NCI-H2029 (cell line): Measurements from ENCODE around the gene C19orf47.
A peak's percentile ranks its signal among the peaks of the same experiment; 100 is the strongest.

ENCODE experiments used
- DNase-seq: peaks from one replicate; lab custom pipeline; 2025; lab: John Stamatoyannopoulos, UW

The C19orf47 gene

DNA sequence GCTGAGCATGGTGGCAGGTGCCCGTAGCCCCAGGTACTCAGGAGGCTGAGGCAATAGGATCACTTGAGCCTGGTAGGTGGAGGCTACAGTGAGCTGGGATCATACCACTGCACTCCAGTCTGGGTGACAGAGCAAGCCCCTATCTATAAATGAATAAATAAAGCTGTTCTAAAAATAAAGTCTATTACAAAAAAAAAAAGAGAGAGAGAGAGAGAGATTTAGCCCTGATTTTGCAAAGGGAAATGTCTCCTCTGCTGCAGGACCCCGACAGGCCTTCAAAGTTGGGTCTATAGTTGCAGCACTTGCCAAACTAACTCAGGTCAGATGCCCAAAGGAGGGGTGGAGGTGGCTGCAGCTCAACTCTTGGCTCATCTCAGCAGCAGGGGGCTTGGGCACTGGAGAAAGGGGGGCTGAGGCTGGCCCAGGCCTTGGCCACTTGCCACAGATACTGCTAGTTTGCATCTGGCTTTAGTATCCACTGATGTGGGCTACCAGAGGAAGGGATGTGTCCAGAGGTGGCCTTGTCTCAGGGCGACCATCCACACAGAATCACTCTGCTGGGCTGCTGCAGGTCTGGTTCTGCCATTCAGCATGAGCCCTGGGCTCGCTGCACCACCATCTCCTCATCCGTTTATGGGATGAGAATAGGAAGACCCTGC, 32.3 kb downstream of the C19orf47 start:
- no peak for DNase-seq

DNA sequence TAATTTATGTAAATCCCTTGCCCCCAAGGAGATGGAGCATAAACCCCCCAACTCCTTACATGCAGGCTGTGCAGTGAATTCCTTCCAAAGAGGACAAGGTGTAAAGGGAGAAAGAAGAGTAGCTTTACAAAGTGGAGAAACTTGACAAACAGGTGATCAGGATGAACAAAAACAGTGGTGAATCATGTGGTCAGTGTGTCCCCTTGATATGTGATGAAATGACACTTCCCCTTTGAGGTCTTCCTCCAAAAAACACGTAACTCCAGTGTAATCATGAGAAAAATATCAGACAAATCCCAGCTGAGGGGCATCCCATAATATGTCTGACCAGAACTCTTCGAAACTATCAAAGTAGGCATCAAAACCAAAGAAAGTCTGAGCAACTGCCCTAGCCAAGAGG, 33.5 kb downstream of the C19orf47 start:
- DNase-seq: no peak

DNA sequence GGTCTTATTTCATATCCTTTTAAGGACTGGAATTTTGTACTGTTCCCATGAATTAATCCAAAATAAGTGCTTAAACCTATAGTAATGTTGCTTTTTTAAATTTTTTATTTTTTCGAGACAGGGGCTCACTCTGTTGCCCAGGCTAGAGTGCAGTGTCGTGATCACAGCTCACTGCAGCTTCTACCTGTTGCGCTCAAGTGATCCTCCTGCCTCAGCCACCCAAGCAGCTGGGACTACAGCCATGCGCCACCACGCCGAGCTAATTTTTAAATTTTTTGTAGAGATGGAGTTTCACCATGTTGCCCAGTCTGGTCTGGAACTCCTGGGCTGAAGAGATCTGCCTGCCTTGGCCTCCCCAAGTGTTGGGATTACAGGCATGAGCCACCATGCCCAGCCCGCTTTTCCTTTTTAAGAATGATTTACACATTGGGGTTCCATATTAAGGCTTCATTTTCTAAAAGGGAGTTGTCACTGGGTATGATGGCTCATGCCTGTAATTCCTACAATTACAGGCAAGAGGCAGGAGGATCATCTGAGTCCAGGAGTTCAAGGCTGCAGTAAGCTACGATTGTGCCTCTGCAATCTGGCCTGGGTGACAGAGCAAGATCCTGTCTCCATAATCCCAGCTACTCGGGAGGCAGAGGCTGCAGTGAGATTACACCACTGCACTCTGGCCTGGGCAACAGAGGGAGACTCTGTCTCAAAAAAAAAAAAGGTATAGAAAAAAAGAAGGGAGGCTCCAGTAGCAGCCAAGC, 34.8 kb downstream of the C19orf47 start:
- no peak for DNase-seq

DNA sequence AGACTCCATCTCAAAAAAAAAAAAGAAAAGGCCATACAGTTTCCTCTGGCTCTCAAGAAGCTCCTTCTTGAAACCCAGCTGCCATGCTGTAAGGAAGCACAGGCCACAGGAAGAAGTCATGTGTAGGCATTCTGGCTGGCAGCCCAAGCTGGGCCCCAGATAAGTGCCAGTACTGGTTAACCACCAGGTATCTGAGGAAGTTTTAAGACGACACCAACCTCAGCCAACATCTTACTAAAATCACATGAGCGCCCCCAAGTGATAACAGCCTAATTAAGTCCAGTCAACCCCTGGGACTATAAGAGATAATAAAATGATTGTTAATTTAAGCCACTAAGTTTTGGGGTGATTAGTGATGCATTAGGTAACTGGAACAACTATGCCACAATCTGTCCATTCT, 35.7 kb downstream of the C19orf47 start:
- DNase-seq: no peak

DNA sequence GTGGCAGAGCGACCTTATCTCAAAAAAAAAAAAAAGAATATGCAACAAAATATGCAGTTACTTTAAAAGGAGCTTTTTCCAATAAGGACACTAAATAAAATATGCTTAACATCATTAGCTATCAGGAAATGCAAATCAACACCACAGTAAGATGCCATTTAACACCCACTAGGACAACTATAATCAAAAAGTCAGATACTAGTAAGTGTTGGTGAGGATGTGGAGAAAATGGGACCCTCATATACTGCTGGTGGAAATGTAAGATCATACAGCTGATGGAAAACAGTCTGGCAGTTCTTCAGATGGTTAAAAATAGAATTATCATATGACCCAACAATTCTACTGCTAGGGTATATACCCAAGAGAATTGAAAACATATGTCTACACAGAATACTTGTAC, 38.5 kb downstream of the C19orf47 start:
- DNase-seq: no peak

DNA sequence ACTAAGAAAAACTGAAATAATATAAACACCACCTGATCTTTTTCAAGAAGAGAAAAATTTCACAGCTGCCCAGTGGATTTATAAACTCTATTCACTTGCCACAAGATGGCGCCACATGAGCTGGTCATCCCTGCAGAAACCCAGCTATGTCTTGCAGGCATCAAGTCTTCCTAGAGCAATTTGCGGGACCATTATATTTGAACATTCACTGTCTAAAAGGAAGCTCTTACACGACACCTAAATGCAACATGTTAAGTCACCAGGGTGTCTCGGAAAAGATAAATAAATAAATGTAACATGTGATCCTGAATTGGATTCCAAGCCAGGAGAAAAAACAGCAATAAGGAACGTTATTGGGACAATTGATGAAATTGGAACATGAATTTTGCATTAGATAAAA, 42.8 kb downstream of the C19orf47 start:
- DNase-seq: peak; percentile 68

DNA sequence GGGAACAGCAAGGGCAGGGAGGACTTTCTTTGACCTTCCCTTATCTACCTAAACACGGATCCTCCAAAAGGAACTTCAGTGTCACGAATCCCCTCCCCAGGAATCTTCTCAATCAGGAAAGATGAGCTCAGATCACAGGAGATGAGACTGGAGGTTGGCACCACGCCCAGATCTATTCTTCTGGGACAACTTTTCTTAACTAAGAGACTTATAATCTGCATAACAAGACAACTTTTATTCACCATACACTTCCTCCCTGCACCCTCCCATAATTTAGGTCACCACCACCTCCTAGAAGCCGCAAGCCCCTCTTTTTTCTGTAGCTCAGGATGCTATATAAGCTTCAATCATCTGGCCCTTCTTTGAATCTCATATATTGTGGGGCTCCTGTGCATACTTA, 43.9 kb downstream of the C19orf47 start:
- no peak for DNase-seq

DNA sequence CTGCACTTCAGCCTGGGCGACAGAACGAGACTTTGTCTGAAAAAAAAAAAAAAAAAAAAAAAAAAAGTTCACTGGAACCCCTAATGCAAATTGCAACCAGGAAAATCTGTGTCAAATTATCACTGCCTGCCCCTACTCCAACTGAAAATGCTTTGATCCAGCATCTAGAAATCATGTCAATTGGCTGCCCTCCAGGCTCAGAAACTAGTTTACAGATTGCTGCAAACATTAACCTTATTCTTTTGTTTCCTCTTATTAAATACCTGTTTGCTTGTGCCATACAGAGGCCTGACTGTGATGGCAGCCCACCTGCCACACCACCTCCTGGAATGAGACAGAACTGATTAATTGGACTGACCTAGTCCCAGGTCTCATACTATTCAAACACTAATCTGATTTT, 44.4 kb downstream of the C19orf47 start:
- DNase-seq: no peak

DNA sequence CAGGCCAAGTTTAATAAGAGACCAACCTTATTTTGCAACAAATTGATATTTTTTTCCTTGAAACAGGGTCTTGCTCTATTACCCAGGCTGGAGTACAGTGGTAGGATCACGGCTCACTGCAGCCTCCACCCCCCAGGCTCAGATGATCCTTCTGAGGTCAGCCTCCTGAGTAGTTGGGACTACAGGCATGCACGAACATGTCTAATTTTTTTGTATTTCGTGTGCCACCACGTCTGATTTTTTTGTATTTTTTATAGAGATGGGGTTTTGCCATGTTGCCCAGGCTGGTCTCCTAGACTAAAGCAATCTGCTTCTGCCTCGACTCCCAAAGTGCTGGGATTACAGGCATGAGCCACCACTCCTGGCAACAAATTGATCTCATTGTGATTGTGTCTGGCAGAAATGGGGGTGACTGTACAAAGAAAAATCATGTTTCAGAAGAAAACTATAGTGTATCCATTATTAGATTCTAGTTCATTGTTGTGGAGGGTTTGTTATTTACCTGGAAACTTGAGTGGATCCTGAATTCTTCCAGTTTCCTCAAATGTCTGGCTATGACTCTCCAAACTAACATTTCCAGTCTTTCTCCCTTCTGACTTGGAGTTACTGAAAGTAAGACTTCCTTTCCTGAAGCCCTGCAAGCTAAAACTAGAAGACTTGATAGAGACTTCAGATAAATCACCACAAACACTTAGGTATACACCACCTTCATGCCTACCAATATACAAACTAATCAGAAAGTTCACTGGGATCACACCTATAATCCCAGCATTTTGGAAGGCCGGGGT, 45.8 kb downstream of the C19orf47 start:
- no peak for DNase-seq

DNA sequence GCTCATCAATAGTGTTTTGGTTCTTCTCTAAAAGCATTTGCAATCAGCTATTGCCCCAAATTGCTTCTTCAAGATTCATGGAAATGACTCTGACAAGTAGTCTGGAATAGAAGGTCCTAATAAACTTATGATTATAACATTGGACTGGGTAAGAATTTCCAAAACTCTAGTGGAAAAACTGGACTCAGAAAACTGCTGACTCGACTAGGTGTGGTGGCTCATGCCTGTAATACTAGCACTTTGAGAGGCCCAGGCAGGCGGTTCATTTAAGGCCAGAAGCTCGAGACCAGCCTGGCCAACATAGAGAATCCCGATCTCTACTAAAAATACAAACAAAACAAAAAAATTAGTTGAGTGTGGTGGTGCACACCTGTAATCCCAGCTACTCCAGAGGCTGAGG, 47.5 kb downstream of the C19orf47 start:
- no peak for DNase-seq

DNA sequence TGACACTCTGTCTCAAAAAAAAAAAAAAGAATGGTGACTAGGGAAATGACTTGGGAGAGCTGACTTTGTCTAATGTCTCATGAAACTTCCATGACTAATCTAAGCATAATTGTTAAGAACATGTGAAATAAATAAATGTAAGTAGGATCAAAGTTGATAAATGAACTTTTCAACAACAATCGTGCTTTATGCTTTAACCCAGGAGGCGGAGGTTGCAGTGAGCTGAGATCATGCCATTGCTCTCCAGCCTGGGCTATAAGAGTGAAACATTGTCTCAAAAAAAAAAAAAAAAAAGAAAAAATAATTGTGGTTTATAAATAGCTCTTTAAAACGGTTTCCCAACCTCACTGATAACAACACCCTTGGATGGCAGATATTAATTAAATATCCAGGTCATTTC, 50.2 kb downstream of the C19orf47 start:
- DNase-seq: no peak

DNA sequence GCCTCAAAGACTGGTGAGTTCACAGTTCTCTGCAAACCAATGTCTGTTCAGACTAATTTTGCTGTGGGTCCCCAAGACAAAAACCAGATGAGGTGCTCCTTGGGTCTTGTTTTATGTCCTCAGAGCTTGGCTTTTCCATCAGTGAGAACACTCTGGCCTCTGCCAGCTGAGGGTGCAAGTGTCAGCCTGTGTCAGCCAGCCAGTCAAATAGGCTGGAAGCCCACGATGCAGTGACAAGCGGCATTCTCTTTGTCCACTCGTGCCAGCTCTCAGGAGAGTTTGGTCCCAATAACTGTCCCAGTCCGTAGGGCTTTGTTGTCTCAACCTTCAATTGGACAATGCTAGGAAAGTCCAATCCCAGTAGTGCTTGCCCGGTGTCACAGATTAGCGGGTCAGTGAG, 53.6 kb downstream of the C19orf47 start:
- no peak for DNase-seq

DNA sequence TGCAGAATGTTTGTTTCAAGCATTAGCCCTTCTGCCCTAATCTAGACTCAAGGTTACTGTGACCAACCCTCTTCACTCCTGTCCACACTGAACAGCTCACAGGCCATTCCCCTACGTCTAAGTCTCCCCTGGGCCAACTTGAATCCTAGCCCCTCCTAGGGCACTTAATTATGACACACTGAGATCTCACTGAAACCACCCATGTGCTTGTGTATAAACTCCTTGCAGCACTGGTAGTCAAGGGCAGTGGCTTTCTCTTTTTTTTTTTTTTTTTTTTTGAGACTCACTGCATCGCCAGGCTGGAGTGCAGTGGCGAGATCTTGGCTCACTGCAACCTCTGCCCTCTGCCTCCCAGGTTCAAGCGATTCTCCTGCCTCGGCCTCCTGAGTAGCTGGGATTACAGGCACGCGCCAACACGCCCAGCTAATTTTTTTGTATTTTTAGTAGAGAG, 61.2 kb downstream of the C19orf47 start:
- no peak for DNase-seq

DNA sequence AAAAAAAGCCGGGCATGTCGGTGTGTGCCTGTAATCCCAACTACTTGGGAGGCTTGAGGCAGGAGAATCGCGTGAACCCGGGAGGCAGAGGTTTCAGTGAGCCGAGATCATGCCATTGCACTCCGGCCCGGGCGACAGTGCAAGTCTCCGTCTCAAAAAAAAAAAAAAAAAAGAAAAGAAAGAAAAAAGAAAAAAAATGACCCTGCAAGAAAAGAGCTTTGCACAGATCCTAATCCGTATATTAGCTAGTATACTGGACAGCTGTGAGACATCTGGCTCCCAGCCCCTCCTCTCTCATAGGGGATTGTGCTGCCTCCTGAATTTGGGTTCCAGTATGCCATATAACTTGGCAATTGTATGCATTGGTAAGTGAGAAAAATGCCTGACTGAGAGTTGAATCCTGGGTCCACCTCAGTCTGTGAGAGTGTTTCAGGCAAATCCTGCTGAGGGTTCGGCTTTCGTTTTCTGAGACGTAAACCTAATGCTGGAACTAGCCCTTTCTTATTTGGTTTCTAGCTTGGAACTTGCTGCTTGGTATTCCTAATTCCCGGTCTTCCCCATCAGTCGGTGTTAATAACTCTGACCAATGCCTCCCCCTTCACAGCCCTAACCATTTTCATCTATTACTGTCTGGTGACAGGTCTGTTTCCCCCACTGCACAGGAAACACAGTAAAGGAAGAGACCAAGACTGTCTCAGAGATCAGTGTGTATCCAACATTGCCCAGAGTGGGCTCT, 61.8 kb downstream of the C19orf47 start:
- DNase-seq: no peak

DNA sequence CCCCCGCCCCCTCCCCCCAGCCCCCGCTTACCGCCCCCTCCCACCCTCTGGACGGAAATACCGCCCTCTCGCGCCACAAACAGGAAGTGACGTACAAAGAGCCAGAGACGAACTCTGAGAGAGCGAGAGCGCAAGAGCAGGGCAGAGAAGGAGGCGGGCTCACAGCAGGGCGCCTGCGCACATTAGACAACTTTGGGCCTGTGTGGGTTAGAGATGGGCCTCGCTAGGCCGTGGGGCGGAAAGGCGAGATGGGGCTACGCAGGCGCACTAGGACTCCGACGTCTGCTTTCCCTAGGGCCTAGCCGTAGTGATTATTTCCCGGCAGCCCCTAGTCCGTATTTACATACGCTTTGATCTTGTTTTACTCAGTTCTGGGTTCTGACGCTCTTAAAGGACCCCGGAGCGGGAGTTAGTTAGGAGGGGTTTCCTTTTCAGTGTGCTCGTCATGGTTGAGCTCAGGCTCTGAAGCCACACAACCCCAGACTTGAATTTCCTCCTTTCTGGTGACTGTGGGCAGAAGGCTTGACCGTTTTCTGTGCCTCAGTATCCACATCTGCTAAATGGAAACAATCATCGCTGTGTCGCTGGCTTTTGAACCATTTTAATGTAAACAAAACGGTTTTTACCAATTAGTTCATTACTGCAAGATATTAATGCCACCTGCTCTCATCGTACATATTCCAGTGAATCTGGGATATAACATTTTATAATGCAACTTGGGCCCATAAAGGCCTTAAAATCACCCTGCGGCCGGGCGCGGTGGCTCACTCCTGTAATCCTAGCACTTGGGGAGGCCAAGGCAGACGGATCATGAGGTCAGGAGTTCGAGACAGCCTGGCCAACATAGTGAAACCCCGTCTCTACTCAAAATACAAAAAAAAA, 62.6 kb downstream of the C19orf47 start:
- DNase-seq: peak; percentile 99

DNA sequence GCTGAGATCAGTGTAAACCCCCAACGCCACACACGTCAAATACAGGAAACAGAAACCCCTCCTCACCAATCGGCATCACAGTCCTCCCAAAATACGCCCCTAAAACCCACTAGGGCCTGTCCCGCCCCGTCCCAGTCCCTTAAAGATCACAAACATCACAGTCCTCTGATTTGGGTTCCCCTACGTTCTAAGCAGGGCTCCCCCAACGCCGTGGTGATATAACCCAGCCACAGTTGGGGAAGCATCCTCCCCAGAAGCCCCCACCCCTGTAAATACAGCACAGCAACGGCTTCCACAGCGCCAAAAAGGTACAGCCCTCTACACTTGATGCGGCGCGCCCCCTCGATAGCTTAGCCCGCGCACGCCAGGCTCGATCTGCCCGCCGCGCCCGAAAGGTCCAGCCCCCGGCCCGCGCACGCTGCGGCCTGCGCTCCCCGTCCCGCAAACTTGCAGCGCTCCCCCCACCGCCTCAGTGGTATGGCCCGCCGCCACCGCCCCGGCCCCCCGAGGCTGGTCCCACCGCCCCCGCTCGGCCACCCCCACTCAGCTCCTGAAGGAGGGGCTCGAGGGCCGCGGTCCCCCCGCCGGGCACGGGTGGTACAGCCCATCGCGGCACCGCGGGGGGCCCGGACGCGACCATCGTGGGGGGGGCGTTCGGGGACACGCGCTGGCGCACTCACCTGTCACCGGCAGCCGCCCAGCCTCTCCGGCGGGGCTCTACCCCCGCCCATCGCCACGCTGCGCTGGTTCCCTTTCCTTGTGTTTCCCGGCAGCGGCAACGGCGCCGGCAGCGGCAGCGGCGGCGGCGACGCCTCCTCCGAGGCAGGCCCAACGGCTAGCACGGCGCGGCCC, 63.5 kb downstream of the C19orf47 start, which contains the start of gene AKT2:
TSS of gene AKT2 (minus strand) at position 845 of the 852 bp plus-strand sequence. CDS start 20,078 bp downstream, outside the sequence.
- DNase-seq: no peak

DNA sequence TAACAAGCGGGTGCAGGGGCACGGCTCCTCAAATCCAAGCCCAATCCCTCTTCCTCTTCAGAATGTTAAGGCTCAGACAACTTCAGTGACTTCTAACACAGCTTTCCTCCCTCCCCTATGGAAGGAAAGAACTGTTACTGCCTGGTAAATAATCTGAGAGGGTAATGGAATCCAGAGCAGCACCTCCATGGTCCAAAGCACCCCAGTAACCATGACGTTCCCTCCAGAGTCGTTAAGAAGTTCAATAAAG, 64.0 kb downstream of the C19orf47 start:
- no peak for DNase-seq

DNA sequence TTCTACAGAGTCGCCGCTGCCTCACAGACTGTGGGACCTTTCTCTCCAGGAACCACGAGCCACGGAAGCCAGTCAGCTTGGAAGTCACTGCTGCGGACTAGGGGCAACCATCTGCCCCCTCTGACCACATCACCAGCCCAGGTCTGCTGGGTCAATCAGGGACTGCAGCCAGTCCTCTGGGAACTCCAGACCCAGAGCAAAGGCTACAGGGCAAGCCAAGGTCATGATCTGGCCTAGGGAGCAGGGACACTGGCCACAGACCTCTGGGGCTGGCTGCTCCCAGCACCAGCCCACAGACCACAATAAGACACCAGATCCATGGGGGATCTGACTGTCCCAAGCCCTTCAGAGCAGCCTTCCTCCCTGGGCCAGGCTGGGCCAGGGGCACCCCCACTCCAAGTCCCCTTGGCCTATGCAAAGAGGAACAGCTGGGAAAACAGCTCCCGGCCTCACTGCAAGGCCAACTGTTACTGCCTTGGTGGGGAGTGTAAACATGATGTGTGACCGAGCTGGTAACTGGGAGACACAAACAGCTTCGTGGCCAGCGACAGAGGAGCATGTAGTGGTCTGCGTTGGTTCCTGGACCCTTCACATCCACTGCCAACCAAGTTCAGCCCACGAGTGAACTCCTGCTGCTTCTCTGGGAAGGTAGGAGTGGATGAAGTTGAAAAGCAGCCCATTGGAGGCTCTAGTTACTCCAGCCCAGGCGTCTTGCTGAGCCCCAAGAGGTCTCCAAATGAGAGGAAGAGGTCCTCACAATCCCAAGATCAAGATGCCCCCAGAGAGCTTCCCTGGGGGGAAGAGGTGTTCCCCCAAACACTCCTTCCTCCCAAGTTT, 64.6 kb downstream of the C19orf47 start:
- DNase-seq: no peak

DNA sequence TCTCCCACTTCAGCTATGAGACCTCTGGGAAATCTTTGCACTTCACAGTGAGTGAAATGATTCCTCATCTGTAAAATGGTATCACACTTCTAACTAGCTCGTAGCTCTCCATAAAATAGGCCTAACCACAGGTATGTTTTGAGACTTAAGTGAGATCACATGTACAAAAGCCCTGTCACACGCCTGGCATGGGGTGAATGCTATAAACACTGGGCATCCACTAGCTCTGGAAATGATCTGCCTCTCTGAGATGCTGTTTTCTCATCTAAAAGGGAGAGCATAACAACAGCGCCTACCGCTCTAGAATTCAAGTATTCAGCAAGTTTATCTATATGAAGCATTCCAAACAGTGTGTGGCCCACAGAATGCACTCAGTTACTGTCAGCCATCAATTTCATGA, 65.3 kb downstream of the C19orf47 start:
- DNase-seq: no peak

DNA sequence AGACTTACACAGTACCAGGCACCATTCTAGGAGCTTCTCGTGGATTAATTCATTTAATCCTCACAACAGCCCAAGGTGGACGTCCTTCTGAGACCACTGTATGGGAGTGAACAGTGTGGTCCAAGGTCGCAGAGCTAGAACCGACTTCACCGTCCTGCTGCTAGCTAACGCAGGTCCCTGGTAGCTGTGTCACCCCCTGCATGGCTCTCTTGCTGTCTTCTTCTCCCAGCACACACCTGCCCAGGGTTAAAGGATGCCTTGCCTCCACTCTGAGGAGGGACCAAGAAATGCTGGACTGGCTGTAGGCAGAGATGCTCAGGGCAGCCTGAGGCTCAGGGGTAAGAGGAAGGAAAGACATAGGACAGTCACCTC, 66.0 kb downstream of the C19orf47 start:
- DNase-seq: no peak
